ENCODE data around the gene ROR2.
"Not testable (repeated sequence)": the region's sequence is repeated elsewhere in the genome, so short reads cannot be mapped to it uniquely, and the experiment has no call there.

ROR2 gene

GRCh38 chr9:91555132-91555531 lies 394.9 kb downstream of the ROR2 start:
- no peak for DNase-seq (ENCODE audit: low spot score)
- TF ChIP-seq CTCF (IDR thresholded peaks at IDR 0.05), result no peak
- H3K4me3 ChIP-seq, result no peak overlapping the region
- H3K27ac ChIP-seq, result no peak overlapping the region

- Histone ChIP-seq H3K4me3 (no peak overlapping the region), H3K27ac (no peak overlapping the region)
- DNase-seq (ENCODE audit: low spot score), result no peak
- no peak for TF ChIP-seq CTCF (IDR thresholded peaks at IDR 0.05)
Observed at GRCh38 chr9:91549177-91549576, 400.9 kb downstream of the ROR2 start.

DNA sequence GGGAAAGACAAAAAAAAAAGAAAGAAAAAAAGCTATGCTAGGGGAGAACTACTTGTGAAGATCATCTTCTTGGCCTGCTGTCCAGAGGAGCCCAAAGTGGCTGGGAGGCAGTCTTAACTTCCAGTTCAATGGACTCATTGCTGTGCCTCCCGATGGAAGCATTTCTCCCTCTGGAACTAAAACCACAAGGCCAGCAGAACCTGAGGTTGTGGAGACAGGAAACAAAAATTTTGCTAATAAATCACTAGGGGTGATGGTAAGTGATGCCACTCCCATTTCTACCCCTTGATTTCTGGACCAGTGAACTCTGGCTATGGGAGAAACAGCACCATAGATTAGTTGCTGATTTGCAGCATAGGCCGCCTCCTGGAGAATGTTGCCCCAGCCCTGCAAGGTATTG lies 402.9 kb downstream of the ROR2 start:
- no peak overlapping the region for H3K4me3 ChIP-seq
- no peak overlapping the region for H3K27ac ChIP-seq
- TF ChIP-seq CTCF (IDR thresholded peaks at IDR 0.05), result no peak
- no peak for DNase-seq (ENCODE audit: low spot score)

DNA sequence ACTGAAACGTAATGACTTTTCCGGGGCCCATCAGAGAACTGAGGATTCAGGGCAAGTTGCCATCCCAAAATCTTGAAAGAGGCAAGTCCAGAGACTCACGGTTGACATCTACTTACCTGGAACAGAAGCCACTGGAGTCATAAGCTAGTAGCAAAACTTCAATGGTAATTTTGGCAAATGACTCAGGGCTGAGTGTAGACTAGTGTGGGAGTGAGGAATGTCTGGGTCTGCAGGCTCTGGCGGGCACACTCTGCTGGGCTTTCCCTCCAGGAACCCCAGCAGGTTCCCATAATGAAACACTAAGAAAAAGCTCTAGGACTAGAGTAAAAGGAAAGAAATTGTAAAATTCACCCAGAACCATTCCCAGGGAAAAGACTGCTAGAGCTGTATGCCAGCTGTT lies 403.5 kb downstream of the ROR2 start:
- DNase-seq (ENCODE audit: low spot score), result no peak
- no peak for TF ChIP-seq CTCF (IDR thresholded peaks at IDR 0.05)
- no peak overlapping the region for H3K4me3 ChIP-seq
- H3K27ac ChIP-seq, result no peak overlapping the region

GRCh38 chr9:91541734-91542133 lies 408.3 kb downstream of the ROR2 start:
- DNase-seq (ENCODE audit: low spot score), result no peak
- Histone ChIP-seq H3K27ac (no peak overlapping the region), H3K4me3 (no peak overlapping the region)
- TF ChIP-seq CTCF (IDR thresholded peaks at IDR 0.05), result no peak

GRCh38 chr9:91540506-91540905 lies 409.5 kb downstream of the ROR2 start:
- H3K27ac ChIP-seq; H3K4me3 ChIP-seq; DNase-seq (ENCODE audit: low spot score): not testable (repeated sequence)

- H3K27ac ChIP-seq, result no peak overlapping the region
- DNase-seq (ENCODE audit: low spot score), result no peak
- no peak overlapping the region for H3K4me3 ChIP-seq
- no peak for TF ChIP-seq CTCF (IDR thresholded peaks at IDR 0.05)
Observed at GRCh38 chr9:91536211-91536691, 413.8 kb downstream of the ROR2 start.

GRCh38 chr9:91534374-91534773 lies 415.7 kb downstream of the ROR2 start:
- Histone ChIP-seq H3K27ac (no peak overlapping the region), H3K4me3 (no peak overlapping the region)
- no peak for TF ChIP-seq CTCF (IDR thresholded peaks at IDR 0.05)
- DNase-seq (ENCODE audit: low spot score), result no peak

Data from coronary artery (tissue), 2 donors.